Gastrocnemius medialis (tissue), 4 donors: ENCODE data around the gene C7orf33. TPM values are rescaled to one million over a fixed set of nuclear protein-coding genes. Genes with fewer than 3 reads are reported as not detected.

ENCODE experiments used
- ATAC-seq, 2 donors: fragments of 150-250 bp; one replicate each; pipeline ENCODE4 v1.9.1; 2016
- DNase-seq, 2 donors: peaks; one replicate each; pipeline ENCODE4 v3.0.0-alpha.2; 2019
- H3K27ac ChIP-seq, 4 donors: fragments of 200-600 bp; sonication (generic); 1 replicate in 1 of 4; 2 replicates in 3 of 4; pipeline ENCODE4 v1.5.1; 2016 to 2018; ENCODE audit warnings: mild to moderate bottlenecking in 2 of 4, moderate library complexity in 1 of 4
- H3K27me3 ChIP-seq, 3 donors: fragments of 200-600 bp; sonication (generic) in 2 of 3; 1 replicate in 1 of 3; 2 replicates in 2 of 3; pipeline versions ENCODE4 v1.5.1 to v1.6.0; 2016 to 2019; ENCODE audit warnings: mild to moderate bottlenecking in 1 of 3, moderate library complexity in 1 of 3
- H3K36me3 ChIP-seq, 2 donors: fragments of 200-600 bp; sonication (generic) in 1 of 2; one replicate each; pipeline ENCODE4 v1.5.1; 2017 to 2018
- H3K4me1 ChIP-seq, 2 donors: fragments of 200-600 bp; sonication (generic) in 1 of 2; one replicate each; pipeline ENCODE4 v1.5.1; 2016 to 2017; ENCODE audit warnings: mild to moderate bottlenecking in 2 of 2
- H3K4me3 ChIP-seq, 4 donors: fragments of 200-600 bp; sonication (generic) in 3 of 4; 1 replicate in 1 of 4; 2 replicates in 3 of 4; pipeline ENCODE4 v1.5.1; 2016 to 2019; ENCODE audit warnings: mild to moderate bottlenecking in 2 of 4
- H3K9me3 ChIP-seq, 3 donors: fragments of 200-600 bp; sonication (generic) in 2 of 3; 1 replicate in 1 of 3; 2 replicates in 2 of 3; pipeline ENCODE4 v1.5.1; 2016 to 2019
- CTCF ChIP-seq, 5 experiments: fragments of 450-650 bp in 3 of 5; fragments of 200-600 bp in 2 of 5; sonication (generic) in 2 of 5; IDR thresholded peaks in 4 of 5; conservative IDR thresholded peaks in 1 of 5; 1 replicate in 4 of 5; 2 replicates in 1 of 5; pipeline ENCODE4 v1.5.1; 2016 to 2019; ENCODE audit warnings: antibody characterized with exemption in 5 of 5, mild to moderate bottlenecking in 3 of 5, moderate library complexity in 3 of 5
- POLR2A ChIP-seq, 2 donors: fragments of 450-650 bp; IDR thresholded peaks; one replicate each; pipeline ENCODE4 v1.6.1; 2017; ENCODE audit warnings: antibody characterized with exemption in 2 of 2, mild to moderate bottlenecking in 2 of 2, moderate library complexity in 2 of 2
- in situ Hi-C, 4 donors: fragments of 200-750 bp; cut with MboI; loops; one replicate each; pipeline versions ENCODE4 v1.15.0 to v1.8.0; 2017; ENCODE audit warnings: low sequenced_read_pairs in 4 of 4
- intact Hi-C: fragments of 100-400 bp; cut with DNase I; formaldehyde crosslinking; loops from one replicate; pipeline ENCODE4 v1.15.1; 2023; ENCODE audit warnings: low total_unique reads
- total RNA-seq, 4 donors: library from RNA; depleted of rRNA; stranded (reverse); fragments of >200 nt; gene quantifications; one replicate each; pipeline versions ENCODE4 v1.1.0 to v1.2.3, GENCODE V29; 2016

Gene C7orf33
- total RNA-seq, 4 donors from 2014 or later, result not detected

GRCh38 chr7:148607151-148607661, 16.6 kb downstream of the C7orf33 start:
- no peak for DNase-seq

GRCh38 chr7:148609045-148609725, 18.6 kb downstream of the C7orf33 start:
- TF ChIP-seq CTCF (IDR thresholded peaks at IDR 0.05 in 4 of 5, conservative IDR thresholded peaks at IDR 0.05 in 1 of 5) (no peak), POLR2A (IDR thresholded peaks at IDR 0.05) (no peak)
- in situ Hi-C loops, result no loop called here
- Histone ChIP-seq H3K4me1 (no peaks in the 10 kb centered on the region), H3K36me3 (no peaks in the 10 kb centered on the region), H3K4me3 (no peak overlapping the region), H3K27ac (no peak overlapping the region), H3K27me3 (no peaks in the 10 kb centered on the region), H3K9me3 (no peaks in the 10 kb centered on the region)
- intact Hi-C loops, result no loop called here
- ATAC-seq (no peak), DNase-seq (no peak)

More at GRCh38 chr7:148607151-148607661, 16.6 kb downstream of the C7orf33 start:
- no peak overlapping the region for H3K27ac ChIP-seq
- ATAC-seq, result no peak
- no peak for TF ChIP-seq CTCF (IDR thresholded peaks at IDR 0.05 in 4 of 5, conservative IDR thresholded peaks at IDR 0.05 in 1 of 5)
- no peak for TF ChIP-seq POLR2A (IDR thresholded peaks at IDR 0.05)
- H3K4me1 ChIP-seq, result no peaks in the 10 kb centered on the region
- intact Hi-C loops, result no loop called here
- H3K4me3 ChIP-seq, result no peak overlapping the region
- H3K27me3 ChIP-seq, result no peaks in the 10 kb centered on the region
- in situ Hi-C loops, result no loop called here
- no peaks in the 10 kb centered on the region for H3K9me3 ChIP-seq
- no peaks in the 10 kb centered on the region for H3K36me3 ChIP-seq

DNA sequence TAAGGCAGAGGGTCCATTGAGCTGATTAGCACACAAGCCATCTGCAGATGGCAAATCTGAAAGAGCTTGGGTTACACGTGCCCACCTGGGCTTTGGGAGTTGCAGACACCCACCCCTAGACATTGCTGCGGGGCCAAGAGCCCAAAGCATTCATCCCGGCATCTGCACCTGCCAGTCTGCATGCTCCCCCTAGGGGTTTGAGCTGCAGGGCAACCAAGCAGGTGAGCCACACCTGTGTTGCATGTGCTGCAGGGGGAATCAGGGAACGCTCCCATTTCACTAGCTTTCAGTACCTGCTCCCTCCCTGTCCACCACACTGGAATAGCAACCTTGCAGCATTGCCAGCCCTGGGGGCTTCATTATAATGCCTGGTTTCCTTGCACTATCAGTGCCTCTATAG, 21.1 kb downstream of the C7orf33 start:
- intact Hi-C loops, result no loop called here

GRCh38 chr7:148615085-148615730, 24.6 kb downstream of the C7orf33 start:
- Histone ChIP-seq H3K4me3 (no peak overlapping the region), H3K36me3 (no peaks in the 10 kb centered on the region), H3K27me3 (no peaks in the 10 kb centered on the region), H3K4me1 (no peaks in the 10 kb centered on the region), H3K9me3 (no peaks in the 10 kb centered on the region), H3K27ac (no peak overlapping the region)
- DNase-seq (no peak), ATAC-seq (no peak)
- in situ Hi-C loops, result no loop called here
- TF ChIP-seq POLR2A (IDR thresholded peaks at IDR 0.05) (no peak), CTCF (IDR thresholded peaks at IDR 0.05 in 4 of 5, conservative IDR thresholded peaks at IDR 0.05 in 1 of 5) (no peak)
- intact Hi-C loops, result no loop called here

More for the DNA sequence above, 21.1 kb downstream of the C7orf33 start:
- ATAC-seq (no peak), DNase-seq (no peak)
- Histone ChIP-seq H3K4me1 (no peaks in the 10 kb centered on the region), H3K4me3 (no peak overlapping the region), H3K27ac (no peak overlapping the region), H3K27me3 (no peaks in the 10 kb centered on the region), H3K9me3 (no peaks in the 10 kb centered on the region), H3K36me3 (no peaks in the 10 kb centered on the region)
- no peak for TF ChIP-seq CTCF (IDR thresholded peaks at IDR 0.05 in 4 of 5, conservative IDR thresholded peaks at IDR 0.05 in 1 of 5)
- TF ChIP-seq POLR2A (IDR thresholded peaks at IDR 0.05), result no peak
- in situ Hi-C loops, result no loop called here
